WTC11 (cell line): ENCODE results near the gene SYNGAP1. TPM values are rescaled to one million over a fixed set of nuclear protein-coding genes. Genes with fewer than 3 reads are reported as not detected.

ENCODE experiments used
- ATAC-seq: fragments of 200-7000 bp; cut with Tn5 transposase; 2 replicates; pipeline ENCODE4 v1.10.0; 2021; ENCODE audit warnings: mild to moderate bottlenecking, moderate library complexity
- CTCF ChIA-PET: fragments of 300-600 bp; sonication (Branson Sonifier 250); formaldehyde crosslinking; loops from one replicate; lab custom pipeline; 2021; ENCODE audit warnings: antibody characterized with exemption; lab: Charles Lee
- POLR2A ChIA-PET: fragments of 350-600 bp; sonication (Branson Sonifier 250); formaldehyde crosslinking; loops from one replicate; lab custom pipeline; 2021; ENCODE audit warnings: antibody characterized with exemption; lab: Charles Lee
- DNase-seq: peaks from one replicate; pipeline ENCODE4 v3.0.0; 2021; ENCODE audit warnings: low spot score
- H3K27ac Mint-ChIP-seq: 2 replicates; pipeline ENCODE4 v1.8.0; 2021; ENCODE audit warnings: mixed read lengths
- H3K27me3 Mint-ChIP-seq: 2 replicates; pipeline ENCODE4 v1.8.0; 2021; ENCODE audit warnings: low read depth, mild to moderate bottlenecking, moderate library complexity, mixed read lengths
- H3K36me3 Mint-ChIP-seq: 2 replicates; pipeline ENCODE4 v1.8.0; 2021; ENCODE audit warnings: mixed read lengths
- H3K4me1 Mint-ChIP-seq: 2 replicates; pipeline ENCODE4 v1.8.0; 2022; ENCODE audit warnings: mixed read lengths
- H3K4me3 Mint-ChIP-seq: 2 replicates; pipeline ENCODE4 v1.8.0; 2021; ENCODE audit warnings: mild to moderate bottlenecking, moderate library complexity, mixed read lengths
- H3K9me3 Mint-ChIP-seq: 2 replicates; pipeline ENCODE4 v1.8.0; 2021; ENCODE audit warnings: mixed read lengths
- CBFB ChIP-seq: sonication (generic); formaldehyde crosslinking; IDR thresholded peaks from 2 replicates; pipeline ENCODE4 v1.8.1; 2022; ENCODE audit warnings: mild to moderate bottlenecking, low read depth, missing genetic modification reagents
- EMX1 ChIP-seq: fragments of 250-450 bp; sonication (Bioruptor Pico); IDR thresholded peaks from 2 replicates; pipeline ENCODE4 v1.8.0; 2021; ENCODE audit warnings: mild to moderate bottlenecking
- ESRRA ChIP-seq: sonication (generic); formaldehyde crosslinking; IDR thresholded peaks from 2 replicates; pipeline ENCODE4 v1.8.1; 2022; ENCODE audit warnings: mild to moderate bottlenecking, missing genetic modification reagents, borderline replicate concordance
- GRHL2 ChIP-seq: fragments of 250-450 bp; sonication (Bioruptor Pico); IDR thresholded peaks from 2 replicates; pipeline ENCODE4 v1.8.0; 2022; ENCODE audit warnings: mild to moderate bottlenecking, moderate library complexity; ENCODE audit not compliant: insufficient replicate concordance, severe bottlenecking
- SP1 ChIP-seq: sonication (generic); formaldehyde crosslinking; conservative IDR thresholded peaks from 2 replicates; pipeline ENCODE4 v1.8.1; 2022; ENCODE audit warnings: missing genetic modification reagents
- TCF7 ChIP-seq: sonication (generic); formaldehyde crosslinking; IDR thresholded peaks from 2 replicates; pipeline ENCODE4 v1.8.0; 2022; ENCODE audit warnings: mild to moderate bottlenecking, low read depth, missing genetic modification reagents, moderate library complexity
- ZNF317 ChIP-seq: sonication (generic); formaldehyde crosslinking; IDR thresholded peaks from 2 replicates; pipeline ENCODE4 v1.8.1; 2023; ENCODE audit warnings: low read depth, mild to moderate bottlenecking, moderate library complexity, missing genetic modification reagents, borderline replicate concordance
- ZNF396 ChIP-seq: fragments of 250-450 bp; sonication (Bioruptor Pico); IDR thresholded peaks from 2 replicates; pipeline ENCODE4 v1.8.0; 2021; ENCODE audit warnings: mild to moderate bottlenecking, moderate library complexity, borderline replicate concordance
- ZNF423 ChIP-seq: fragments of 250-450 bp; sonication (Bioruptor Pico); IDR thresholded peaks from 2 replicates; pipeline ENCODE4 v2.1.2; 2022; ENCODE audit warnings: mild to moderate bottlenecking, moderate library complexity
- total RNA-seq: library from RNA; stranded (reverse); gene quantifications from 3 replicates; pipeline ENCODE4 v1.2.3, GENCODE V29; 2021
- TF ChIP-seq, protein P1 (sequence below): sonication (generic); formaldehyde crosslinking; IDR thresholded peaks from 2 replicates; pipeline ENCODE4 v1.8.1; 2023; ENCODE audit warnings: mild to moderate bottlenecking, missing genetic modification reagents, moderate library complexity
- TF ChIP-seq, protein P2 (sequence below): fragments of 250-450 bp; sonication (Bioruptor Pico); IDR thresholded peaks from 2 replicates; pipeline ENCODE4 v1.9.0; 2021; ENCODE audit warnings: mild to moderate bottlenecking, borderline replicate concordance
- TF ChIP-seq, protein P3 (sequence below): sonication (generic); formaldehyde crosslinking; IDR thresholded peaks from 2 replicates; pipeline ENCODE4 v1.8.1; 2022; ENCODE audit warnings: low read depth, mild to moderate bottlenecking, moderate library complexity, missing genetic modification reagents, borderline replicate concordance
- TF ChIP-seq, protein P4 (sequence below): sonication (generic); formaldehyde crosslinking; IDR thresholded peaks from 2 replicates; pipeline ENCODE4 v1.8.1; 2022; ENCODE audit warnings: missing genetic modification reagents, borderline replicate concordance
- TF ChIP-seq, protein P5 (sequence below): sonication (generic); formaldehyde crosslinking; IDR thresholded peaks from 2 replicates; pipeline ENCODE4 v1.8.0; 2023; ENCODE audit warnings: missing genetic modification reagents, mild to moderate bottlenecking, borderline replicate concordance
- TF ChIP-seq, protein P6 (sequence below): fragments of 250-450 bp; sonication (Bioruptor Pico); IDR thresholded peaks from 2 replicates; pipeline ENCODE4 v2.1.2; 2022; ENCODE audit warnings: mild to moderate bottlenecking, moderate library complexity
- TF ChIP-seq, protein P7 (sequence below): fragments of 250-450 bp; sonication (Bioruptor Pico); conservative IDR thresholded peaks from 2 replicates; pipeline ENCODE4 v1.9.0; 2021; ENCODE audit warnings: mild to moderate bottlenecking
- TF ChIP-seq, protein P8 (sequence below): sonication (generic); formaldehyde crosslinking; conservative IDR thresholded peaks from 2 replicates; pipeline ENCODE4 v1.8.1; 2022; ENCODE audit warnings: mild to moderate bottlenecking, missing genetic modification reagents

SYNGAP1 gene
- total RNA-seq, 1 experiment from 2014 or later, result 139 TPM

DNA sequence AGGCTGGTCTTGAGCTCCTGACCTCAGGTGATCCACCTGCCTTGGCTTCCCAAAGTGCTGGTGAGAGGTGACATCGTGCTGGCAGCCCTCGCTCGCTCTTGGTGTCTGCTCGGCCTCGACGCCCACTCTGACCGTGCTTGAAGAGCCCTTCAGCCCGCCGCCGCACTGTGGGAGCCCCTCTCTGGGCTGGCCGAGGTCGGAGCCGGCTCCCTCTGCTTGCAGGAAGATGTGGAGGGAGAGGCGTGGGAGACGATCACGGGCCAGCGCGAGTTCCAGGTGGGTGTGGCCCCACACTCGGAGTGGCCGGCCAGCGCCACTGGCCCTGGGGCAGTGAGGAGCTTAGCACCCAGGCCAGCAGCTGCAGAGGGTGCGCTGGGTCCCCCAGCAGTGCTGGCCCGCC is 82.6 kb downstream of the SYNGAP1 start:
- DNase-seq (no peak), ATAC-seq (no peak)
- H3K9me3 Mint-ChIP-seq, result peaks cover 33% of the 10 kb centered on the region
- peaks cover 9% of the 10 kb centered on the region for H3K4me1 Mint-ChIP-seq
- ChIA-PET POLR2A (no interaction called here), CTCF (interaction anchor here (1.5 kb wide), 1 partner anchor 10 kb away, joined by 4 read pairs; no protein-coding TSS in a partner anchor)
- H3K27ac Mint-ChIP-seq, result no peak overlapping the region
- peaks cover 11% of the 10 kb centered on the region for H3K27me3 Mint-ChIP-seq
- no peak overlapping the region for H3K4me3 Mint-ChIP-seq
- TF ChIP-seq TCF7 (no peak), SP1 (CRISPR knock-in tag) (no peak), EMX1 (CRISPR knock-in tag) (no peak), ESRRA (CRISPR knock-in tag) (no peak), ZNF317 (CRISPR knock-in tag) (no peak), ZNF423 (CRISPR knock-in tag) (no peak), ZNF396 (CRISPR knock-in tag) (no peak), GRHL2 (CRISPR knock-in tag) (no peak)
- TF ChIP-seq, protein P1, sequence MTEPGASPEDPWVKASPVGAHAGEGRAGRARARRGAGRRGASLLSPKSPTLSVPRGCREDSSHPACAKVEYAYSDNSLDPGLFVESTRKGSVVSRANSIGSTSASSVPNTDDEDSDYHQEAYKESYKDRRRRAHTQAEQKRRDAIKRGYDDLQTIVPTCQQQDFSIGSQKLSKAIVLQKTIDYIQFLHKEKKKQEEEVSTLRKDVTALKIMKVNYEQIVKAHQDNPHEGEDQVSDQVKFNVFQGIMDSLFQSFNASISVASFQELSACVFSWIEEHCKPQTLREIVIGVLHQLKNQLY (CRISPR knock-in tag), result no peak
- TF ChIP-seq, protein P2, sequence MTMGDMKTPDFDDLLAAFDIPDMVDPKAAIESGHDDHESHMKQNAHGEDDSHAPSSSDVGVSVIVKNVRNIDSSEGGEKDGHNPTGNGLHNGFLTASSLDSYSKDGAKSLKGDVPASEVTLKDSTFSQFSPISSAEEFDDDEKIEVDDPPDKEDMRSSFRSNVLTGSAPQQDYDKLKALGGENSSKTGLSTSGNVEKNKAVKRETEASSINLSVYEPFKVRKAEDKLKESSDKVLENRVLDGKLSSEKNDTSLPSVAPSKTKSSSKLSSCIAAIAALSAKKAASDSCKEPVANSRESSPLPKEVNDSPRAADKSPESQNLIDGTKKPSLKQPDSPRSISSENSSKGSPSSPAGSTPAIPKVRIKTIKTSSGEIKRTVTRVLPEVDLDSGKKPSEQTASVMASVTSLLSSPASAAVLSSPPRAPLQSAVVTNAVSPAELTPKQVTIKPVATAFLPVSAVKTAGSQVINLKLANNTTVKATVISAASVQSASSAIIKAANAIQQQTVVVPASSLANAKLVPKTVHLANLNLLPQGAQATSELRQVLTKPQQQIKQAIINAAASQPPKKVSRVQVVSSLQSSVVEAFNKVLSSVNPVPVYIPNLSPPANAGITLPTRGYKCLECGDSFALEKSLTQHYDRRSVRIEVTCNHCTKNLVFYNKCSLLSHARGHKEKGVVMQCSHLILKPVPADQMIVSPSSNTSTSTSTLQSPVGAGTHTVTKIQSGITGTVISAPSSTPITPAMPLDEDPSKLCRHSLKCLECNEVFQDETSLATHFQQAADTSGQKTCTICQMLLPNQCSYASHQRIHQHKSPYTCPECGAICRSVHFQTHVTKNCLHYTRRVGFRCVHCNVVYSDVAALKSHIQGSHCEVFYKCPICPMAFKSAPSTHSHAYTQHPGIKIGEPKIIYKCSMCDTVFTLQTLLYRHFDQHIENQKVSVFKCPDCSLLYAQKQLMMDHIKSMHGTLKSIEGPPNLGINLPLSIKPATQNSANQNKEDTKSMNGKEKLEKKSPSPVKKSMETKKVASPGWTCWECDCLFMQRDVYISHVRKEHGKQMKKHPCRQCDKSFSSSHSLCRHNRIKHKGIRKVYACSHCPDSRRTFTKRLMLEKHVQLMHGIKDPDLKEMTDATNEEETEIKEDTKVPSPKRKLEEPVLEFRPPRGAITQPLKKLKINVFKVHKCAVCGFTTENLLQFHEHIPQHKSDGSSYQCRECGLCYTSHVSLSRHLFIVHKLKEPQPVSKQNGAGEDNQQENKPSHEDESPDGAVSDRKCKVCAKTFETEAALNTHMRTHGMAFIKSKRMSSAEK (CRISPR knock-in tag), result no peak
- peaks cover 22% of the 10 kb centered on the region for H3K36me3 Mint-ChIP-seq

DNA sequence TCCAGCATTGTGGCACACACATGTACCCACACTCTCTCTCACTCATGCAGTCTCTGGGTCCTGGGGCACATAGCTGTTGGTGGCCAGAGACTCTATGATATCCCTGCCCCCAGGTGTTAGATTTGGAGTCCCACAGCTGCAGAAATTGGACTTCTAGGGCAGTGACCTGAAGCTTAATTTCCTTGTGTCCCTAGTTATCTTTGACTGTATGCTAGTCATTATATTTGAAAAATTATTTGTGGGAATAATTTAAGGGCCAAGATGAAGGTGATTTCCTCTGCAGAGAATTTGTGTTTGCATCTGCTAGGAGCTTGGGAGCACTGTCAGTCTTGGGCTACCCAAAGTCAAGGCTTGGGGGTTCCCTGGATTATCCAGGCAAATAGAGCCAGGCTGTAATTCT is 84.6 kb downstream of the SYNGAP1 start:
- Mint-ChIP-seq H3K9me3 (peaks cover 33% of the 10 kb centered on the region), H3K4me1 (peaks cover 16% of the 10 kb centered on the region), H3K36me3 (peaks cover 22% of the 10 kb centered on the region), H3K27me3 (peaks cover 11% of the 10 kb centered on the region), H3K27ac (no peak overlapping the region), H3K4me3 (no peak overlapping the region)
- POLR2A ChIA-PET, result no interaction called here
- no peak for ATAC-seq
- DNase-seq, result no peak
- CTCF ChIA-PET, result no interaction called here
- TF ChIP-seq, protein P3, sequence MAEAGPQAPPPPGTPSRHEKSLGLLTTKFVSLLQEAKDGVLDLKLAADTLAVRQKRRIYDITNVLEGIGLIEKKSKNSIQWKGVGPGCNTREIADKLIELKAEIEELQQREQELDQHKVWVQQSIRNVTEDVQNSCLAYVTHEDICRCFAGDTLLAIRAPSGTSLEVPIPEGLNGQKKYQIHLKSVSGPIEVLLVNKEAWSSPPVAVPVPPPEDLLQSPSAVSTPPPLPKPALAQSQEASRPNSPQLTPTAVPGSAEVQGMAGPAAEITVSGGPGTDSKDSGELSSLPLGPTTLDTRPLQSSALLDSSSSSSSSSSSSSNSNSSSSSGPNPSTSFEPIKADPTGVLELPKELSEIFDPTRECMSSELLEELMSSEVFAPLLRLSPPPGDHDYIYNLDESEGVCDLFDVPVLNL (CRISPR knock-in tag), result no peak
- TF ChIP-seq, protein P4, sequence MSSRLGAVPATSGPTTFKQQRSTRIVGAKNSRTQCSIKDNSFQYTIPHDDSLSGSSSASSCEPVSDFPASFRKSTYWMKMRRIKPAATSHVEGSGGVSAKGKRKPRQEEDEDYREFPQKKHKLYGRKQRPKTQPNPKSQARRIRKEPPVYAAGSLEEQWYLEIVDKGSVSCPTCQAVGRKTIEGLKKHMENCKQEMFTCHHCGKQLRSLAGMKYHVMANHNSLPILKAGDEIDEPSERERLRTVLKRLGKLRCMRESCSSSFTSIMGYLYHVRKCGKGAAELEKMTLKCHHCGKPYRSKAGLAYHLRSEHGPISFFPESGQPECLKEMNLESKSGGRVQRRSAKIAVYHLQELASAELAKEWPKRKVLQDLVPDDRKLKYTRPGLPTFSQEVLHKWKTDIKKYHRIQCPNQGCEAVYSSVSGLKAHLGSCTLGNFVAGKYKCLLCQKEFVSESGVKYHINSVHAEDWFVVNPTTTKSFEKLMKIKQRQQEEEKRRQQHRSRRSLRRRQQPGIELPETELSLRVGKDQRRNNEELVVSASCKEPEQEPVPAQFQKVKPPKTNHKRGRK (CRISPR knock-in tag), result no peak
- no peak for TF ChIP-seq CBFB (CRISPR knock-in tag)
- TF ChIP-seq, protein P5, sequence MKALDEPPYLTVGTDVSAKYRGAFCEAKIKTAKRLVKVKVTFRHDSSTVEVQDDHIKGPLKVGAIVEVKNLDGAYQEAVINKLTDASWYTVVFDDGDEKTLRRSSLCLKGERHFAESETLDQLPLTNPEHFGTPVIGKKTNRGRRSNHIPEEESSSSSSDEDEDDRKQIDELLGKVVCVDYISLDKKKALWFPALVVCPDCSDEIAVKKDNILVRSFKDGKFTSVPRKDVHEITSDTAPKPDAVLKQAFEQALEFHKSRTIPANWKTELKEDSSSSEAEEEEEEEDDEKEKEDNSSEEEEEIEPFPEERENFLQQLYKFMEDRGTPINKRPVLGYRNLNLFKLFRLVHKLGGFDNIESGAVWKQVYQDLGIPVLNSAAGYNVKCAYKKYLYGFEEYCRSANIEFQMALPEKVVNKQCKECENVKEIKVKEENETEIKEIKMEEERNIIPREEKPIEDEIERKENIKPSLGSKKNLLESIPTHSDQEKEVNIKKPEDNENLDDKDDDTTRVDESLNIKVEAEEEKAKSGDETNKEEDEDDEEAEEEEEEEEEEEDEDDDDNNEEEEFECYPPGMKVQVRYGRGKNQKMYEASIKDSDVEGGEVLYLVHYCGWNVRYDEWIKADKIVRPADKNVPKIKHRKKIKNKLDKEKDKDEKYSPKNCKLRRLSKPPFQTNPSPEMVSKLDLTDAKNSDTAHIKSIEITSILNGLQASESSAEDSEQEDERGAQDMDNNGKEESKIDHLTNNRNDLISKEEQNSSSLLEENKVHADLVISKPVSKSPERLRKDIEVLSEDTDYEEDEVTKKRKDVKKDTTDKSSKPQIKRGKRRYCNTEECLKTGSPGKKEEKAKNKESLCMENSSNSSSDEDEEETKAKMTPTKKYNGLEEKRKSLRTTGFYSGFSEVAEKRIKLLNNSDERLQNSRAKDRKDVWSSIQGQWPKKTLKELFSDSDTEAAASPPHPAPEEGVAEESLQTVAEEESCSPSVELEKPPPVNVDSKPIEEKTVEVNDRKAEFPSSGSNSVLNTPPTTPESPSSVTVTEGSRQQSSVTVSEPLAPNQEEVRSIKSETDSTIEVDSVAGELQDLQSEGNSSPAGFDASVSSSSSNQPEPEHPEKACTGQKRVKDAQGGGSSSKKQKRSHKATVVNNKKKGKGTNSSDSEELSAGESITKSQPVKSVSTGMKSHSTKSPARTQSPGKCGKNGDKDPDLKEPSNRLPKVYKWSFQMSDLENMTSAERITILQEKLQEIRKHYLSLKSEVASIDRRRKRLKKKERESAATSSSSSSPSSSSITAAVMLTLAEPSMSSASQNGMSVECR (CRISPR knock-in tag), result no peak
- TF ChIP-seq, protein P6, sequence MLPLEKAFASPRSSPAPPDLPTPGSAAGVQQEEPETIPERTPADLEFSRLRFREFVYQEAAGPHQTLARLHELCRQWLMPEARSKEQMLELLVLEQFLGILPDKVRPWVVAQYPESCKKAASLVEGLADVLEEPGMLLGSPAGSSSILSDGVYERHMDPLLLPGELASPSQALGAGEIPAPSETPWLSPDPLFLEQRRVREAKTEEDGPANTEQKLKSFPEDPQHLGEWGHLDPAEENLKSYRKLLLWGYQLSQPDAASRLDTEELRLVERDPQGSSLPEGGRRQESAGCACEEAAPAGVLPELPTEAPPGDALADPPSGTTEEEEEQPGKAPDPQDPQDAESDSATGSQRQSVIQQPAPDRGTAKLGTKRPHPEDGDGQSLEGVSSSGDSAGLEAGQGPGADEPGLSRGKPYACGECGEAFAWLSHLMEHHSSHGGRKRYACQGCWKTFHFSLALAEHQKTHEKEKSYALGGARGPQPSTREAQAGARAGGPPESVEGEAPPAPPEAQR (CRISPR knock-in tag), result no peak
- TF ChIP-seq, protein P7, sequence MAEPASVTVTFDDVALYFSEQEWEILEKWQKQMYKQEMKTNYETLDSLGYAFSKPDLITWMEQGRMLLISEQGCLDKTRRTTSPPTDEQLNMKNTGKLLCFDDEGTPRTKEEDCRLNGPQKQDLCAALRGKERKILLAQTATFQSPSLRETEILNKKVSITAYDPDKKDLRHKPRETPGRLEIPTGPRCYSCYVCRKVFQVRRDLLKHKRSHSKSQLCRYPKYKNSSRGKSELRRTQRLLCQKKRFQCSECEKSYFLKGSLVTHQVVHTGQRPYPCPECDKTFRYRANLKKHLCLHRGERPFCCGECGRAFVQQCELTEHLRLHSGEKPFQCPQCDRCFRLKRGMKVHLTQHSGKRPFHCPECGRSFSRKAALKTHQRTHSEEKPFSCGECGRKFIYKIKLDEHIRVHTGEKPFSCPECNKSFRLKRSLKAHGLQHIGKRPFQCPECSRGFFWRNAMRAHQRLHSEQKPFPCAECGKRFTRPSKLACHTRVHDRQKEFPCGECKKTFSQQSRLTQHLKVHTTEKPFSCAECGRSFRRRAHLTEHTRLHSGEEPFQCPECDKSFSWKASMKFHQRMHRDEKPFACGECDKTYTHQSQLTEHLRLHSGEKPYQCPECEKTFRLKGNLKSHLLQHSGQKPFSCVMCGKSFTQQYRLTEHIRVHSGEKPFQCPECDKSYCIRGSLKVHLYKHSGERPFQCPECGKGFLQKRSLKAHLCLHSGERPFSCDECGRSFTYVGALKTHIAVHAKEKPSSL (CRISPR knock-in tag), result no peak
- no peak for TF ChIP-seq GRHL2 (CRISPR knock-in tag)
- TF ChIP-seq, protein P8, sequence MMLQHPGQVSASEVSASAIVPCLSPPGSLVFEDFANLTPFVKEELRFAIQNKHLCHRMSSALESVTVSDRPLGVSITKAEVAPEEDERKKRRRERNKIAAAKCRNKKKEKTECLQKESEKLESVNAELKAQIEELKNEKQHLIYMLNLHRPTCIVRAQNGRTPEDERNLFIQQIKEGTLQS (CRISPR knock-in tag), result no peak
